NCI-H460 (cell line): ENCODE measurements around the gene TSSC4. TPM values are rescaled to one million over a fixed set of nuclear protein-coding genes. Genes with fewer than 3 reads are reported as not detected.
"Not testable (repeated sequence)": the region's sequence is repeated elsewhere in the genome, so short reads cannot be mapped to it uniquely, and the experiment has no call there.

Experiments
- DNase-seq: peaks from one replicate; pipeline ENCODE4 v3.0.0-alpha.2; 2016; ENCODE audit warnings: low read depth; ENCODE audit errors: extremely low read depth
- polyA plus RNA-seq: library from polyadenylated mRNA; depleted of rRNA; stranded (reverse); fragments of >200 nt; gene quantifications from 2 replicates; pipeline ENCODE4 v1.2.3, GENCODE V29; 2014; cell fraction: nucleus; rRNA removed
- total RNA-seq: library from RNA; depleted of rRNA; stranded (reverse); fragments of >200 nt; shearing (Covaris generic); gene quantifications from 2 replicates; pipeline ENCODE4 v1.2.3, GENCODE V29; 2014; rRNA removed

Gene TSSC4
- total RNA-seq: 27.9 and 38.0 TPM in 2 replicates
- polyA plus RNA-seq: 44.3 and 48.3 TPM in 2 replicates

- peak; percentile 99 for DNase-seq
Observed at GRCh38 chr11:2400069-2400761, at the start of gene TSSC4. Gene TSSC4 (plus strand): TSS chr11:2400750. CDS start chr11:2402634, 1,884 bp downstream.

- no peak for DNase-seq
Observed at GRCh38 chr11:2351701-2352100, 48.8 kb upstream of the TSSC4 start.

- DNase-seq: no peak
Observed at GRCh38 chr11:2352420-2352819, 48.1 kb upstream of the TSSC4 start.

GRCh38 chr11:2355000-2355644 lies 45.4 kb upstream of the TSSC4 start:
- DNase-seq: no peak

GRCh38 chr11:2357246-2357645 lies 43.3 kb upstream of the TSSC4 start:
- DNase-seq: no peak

GRCh38 chr11:2357651-2358050 lies 42.9 kb upstream of the TSSC4 start:
- not testable (repeated sequence) for DNase-seq

- DNase-seq: no peak
Observed at GRCh38 chr11:2358754-2359442, 41.7 kb upstream of the TSSC4 start.

GRCh38 chr11:2359557-2359956 lies 41.0 kb upstream of the TSSC4 start:
- DNase-seq: no peak

GRCh38 chr11:2360081-2360642 lies 40.4 kb upstream of the TSSC4 start:
- DNase-seq: no peak

- DNase-seq: no peak
Observed at GRCh38 chr11:2361565-2361964, 39.0 kb upstream of the TSSC4 start.

- DNase-seq: no peak
Observed at GRCh38 chr11:2362414-2362813, 38.1 kb upstream of the TSSC4 start.

- DNase-seq: no peak
Observed at GRCh38 chr11:2363130-2363529, 37.4 kb upstream of the TSSC4 start.

GRCh38 chr11:2363577-2364370 lies 36.8 kb upstream of the TSSC4 start:
- DNase-seq: no peak

GRCh38 chr11:2364386-2364785 lies 36.2 kb upstream of the TSSC4 start:
- not testable (repeated sequence) for DNase-seq

GRCh38 chr11:2365571-2366210 lies 34.9 kb upstream of the TSSC4 start:
- DNase-seq: no peak

GRCh38 chr11:2366276-2366675 lies 34.3 kb upstream of the TSSC4 start:
- no peak for DNase-seq

- no peak for DNase-seq
Observed at GRCh38 chr11:2366733-2367132, 33.8 kb upstream of the TSSC4 start.

- DNase-seq: no peak
Observed at GRCh38 chr11:2367266-2368160, 33.0 kb upstream of the TSSC4 start.
